Smooth muscle cell (in vitro differentiated cells): ENCODE data around the gene POLDIP3. TPM values are rescaled to one million over a fixed set of nuclear protein-coding genes. Genes with fewer than 3 reads are reported as not detected.

Source experiments
- DNase-seq: peaks from one replicate; lab custom pipeline; 2025; ENCODE audit not compliant: unreplicated experiment; lab: John Stamatoyannopoulos, UW
- H2AFZ ChIP-seq: fragments of 200-600 bp; sonication (generic); 2 replicates; pipeline ENCODE4 v1.6.0; 2016; ENCODE audit warnings: antibody characterized with exemption, low read depth, mild to moderate bottlenecking
- H3F3A ChIP-seq: fragments of 200-600 bp; sonication (generic); 2 replicates; pipeline ENCODE4 v1.6.0; 2017; ENCODE audit warnings: antibody characterized with exemption, low read depth
- H3K27ac ChIP-seq: fragments of 200-600 bp; sonication (generic); 2 replicates; pipeline ENCODE4 v1.5.1; 2016; ENCODE audit warnings: low read depth, mild to moderate bottlenecking
- H3K27me3 ChIP-seq: fragments of 200-600 bp; sonication (generic); 2 replicates; pipeline ENCODE4 v1.6.1; 2016; ENCODE audit warnings: low read depth, mild to moderate bottlenecking
- H3K36me3 ChIP-seq: fragments of 200-600 bp; sonication (generic); 2 replicates; pipeline ENCODE4 v1.5.1; 2016; ENCODE audit warnings: low read depth
- H3K4me1 ChIP-seq: fragments of 200-600 bp; sonication (generic); 2 replicates; pipeline ENCODE4 v1.5.1; 2016; ENCODE audit warnings: low read depth
- H3K4me2 ChIP-seq: fragments of 200-600 bp; sonication (generic); 2 replicates; pipeline ENCODE4 v1.6.0; 2016; ENCODE audit warnings: mild to moderate bottlenecking
- H3K4me3 ChIP-seq: fragments of 200-600 bp; sonication (generic); 2 replicates; pipeline ENCODE4 v1.5.1; 2016; ENCODE audit warnings: mild to moderate bottlenecking
- H3K79me2 ChIP-seq: fragments of 200-600 bp; sonication (generic); 2 replicates; pipeline ENCODE4 v1.6.0; 2016; ENCODE audit warnings: low read depth, mild to moderate bottlenecking
- H3K9ac ChIP-seq: fragments of 200-600 bp; sonication (generic); 2 replicates; pipeline ENCODE4 v1.6.0; 2016; ENCODE audit warnings: low read depth
- H3K9me3 ChIP-seq: fragments of 200-600 bp; sonication (generic); replicated peaks from 2 replicates; pipeline ENCODE4 v1.5.1; 2016; ENCODE audit warnings: low read depth
- H4K20me1 ChIP-seq: fragments of 200-600 bp; sonication (generic); 2 replicates; pipeline ENCODE4 v1.6.0; 2016; ENCODE audit warnings: low read depth
- CTCF ChIP-seq: fragments of 200-600 bp; sonication (generic); IDR thresholded peaks from 2 replicates; pipeline ENCODE4 v1.5.1; 2017; ENCODE audit warnings: borderline replicate concordance, mild to moderate bottlenecking, antibody characterized with exemption; ENCODE audit not compliant: insufficient read depth, poor library complexity, severe bottlenecking
- WGBS: methylation state at CpG from one replicate; pipeline ENCODE4 v1.1.7; 2016; ENCODE audit warnings: low lambda C conversion rate; 5-methylcytosine and 5-hydroxymethylcytosine counted together
- polyA plus RNA-seq: library from polyadenylated mRNA; unstranded; fragments of >200 nt; fragmentation: Nextera tagmentation; extraction: Ambion mirVana; gene quantifications from 2 replicates; pipeline ENCODE4 v1.2.1, GENCODE V29; 2016
- total RNA-seq: library from RNA; depleted of rRNA; stranded (reverse); fragments of >200 nt; gene quantifications from 2 replicates; pipeline ENCODE4 v1.2.3, GENCODE V29; 2014

POLDIP3 gene
- total and polyA plus RNA-seq, 2 experiments from 2014 or later, result 31.1 to 49.4 TPM

GRCh38 chr22:42591987-42592386, 22.7 kb downstream of the POLDIP3 start:
- Histone ChIP-seq H3K4me2 (no peak overlapping the region), H2AFZ (no peak overlapping the region), H3K27me3 (no peaks in the 10 kb centered on the region), H3K4me3 (no peak overlapping the region), H3K79me2 (no peaks in the 10 kb centered on the region), H3K9ac (no peak overlapping the region), H4K20me1 (peaks cover 37% of the 10 kb centered on the region), H3K36me3 (peaks cover 26% of the 10 kb centered on the region), H3K27ac (no peak overlapping the region), H3F3A (peaks cover 4% of the 10 kb centered on the region), H3K9me3 (no peaks in the 10 kb centered on the region), H3K4me1 (peaks cover 5% of the 10 kb centered on the region)
- WGBS, result 98% methylated on average over 12 of the region's 12 CpGs
- no peak for TF ChIP-seq CTCF
- no peak for DNase-seq

GRCh38 chr22:42587588-42588175, 27.0 kb downstream of the POLDIP3 start:
- no peak for DNase-seq
- peaks cover 7% of the 10 kb centered on the region for H3F3A ChIP-seq
- H3K36me3 ChIP-seq, result peaks cover 17% of the 10 kb centered on the region
- H3K27me3 ChIP-seq, result no peaks in the 10 kb centered on the region
- no peak overlapping the region for H3K9ac ChIP-seq
- H3K4me1 ChIP-seq, result no peaks in the 10 kb centered on the region
- H3K9me3 ChIP-seq, result no peaks in the 10 kb centered on the region
- TF ChIP-seq CTCF, result no peak
- H2AFZ ChIP-seq, result no peak overlapping the region
- no peaks in the 10 kb centered on the region for H3K79me2 ChIP-seq
- H3K4me2 ChIP-seq, result no peak overlapping the region
- H3K4me3 ChIP-seq, result no peak overlapping the region
- 96% methylated on average over 5 of the region's 5 CpGs for WGBS
- H4K20me1 ChIP-seq, result peaks cover 11% of the 10 kb centered on the region
- no peak overlapping the region for H3K27ac ChIP-seq

GRCh38 chr22:42586381-42586780, 28.3 kb downstream of the POLDIP3 start:
- H3K4me2 ChIP-seq, result no peak overlapping the region
- no peak overlapping the region for H3K27ac ChIP-seq
- 91% methylated on average over 4 of the region's 4 CpGs for WGBS
- no peaks in the 10 kb centered on the region for H3K27me3 ChIP-seq
- H3K79me2 ChIP-seq, result peaks cover 5% of the 10 kb centered on the region
- peaks cover 14% of the 10 kb centered on the region for H3K36me3 ChIP-seq
- H2AFZ ChIP-seq, result no peak overlapping the region
- no peak for DNase-seq
- no peaks in the 10 kb centered on the region for H3K9me3 ChIP-seq
- H3K9ac ChIP-seq, result no peak overlapping the region
- no peak for TF ChIP-seq CTCF
- no peaks in the 10 kb centered on the region for H3K4me1 ChIP-seq
- H4K20me1 ChIP-seq, result peaks cover 11% of the 10 kb centered on the region
- H3K4me3 ChIP-seq, result no peak overlapping the region
- peaks cover 11% of the 10 kb centered on the region for H3F3A ChIP-seq

GRCh38 chr22:42585096-42585495, 29.6 kb downstream of the POLDIP3 start:
- no peaks in the 10 kb centered on the region for H3K9me3 ChIP-seq

More at GRCh38 chr22:42585096-42585495, 29.6 kb downstream of the POLDIP3 start:
- Histone ChIP-seq H3K79me2 (peaks cover 5% of the 10 kb centered on the region), H3K27ac (no peak overlapping the region), H3K4me2 (no peak overlapping the region), H3K27me3 (no peaks in the 10 kb centered on the region), H3K36me3 (peaks cover 4% of the 10 kb centered on the region), H4K20me1 (peaks cover 5% of the 10 kb centered on the region), H3K9ac (no peak overlapping the region), H3K4me1 (no peaks in the 10 kb centered on the region), H2AFZ (no peak overlapping the region), H3F3A (peaks cover 11% of the 10 kb centered on the region), H3K4me3 (no peak overlapping the region)
- DNase-seq, result no peak
- no peak for TF ChIP-seq CTCF
- WGBS, result 97% methylated on average over 8 of the region's 8 CpGs
